ENCODE measurements around the gene AKAP17A. TPM values are rescaled to one million over a fixed set of nuclear protein-coding genes. Genes with fewer than 3 reads are reported as not detected.

The AKAP17A gene
- total RNA-seq, 4 donors from 2014 or later: 53.7 to 134 (median 97.7) TPM

DNA sequence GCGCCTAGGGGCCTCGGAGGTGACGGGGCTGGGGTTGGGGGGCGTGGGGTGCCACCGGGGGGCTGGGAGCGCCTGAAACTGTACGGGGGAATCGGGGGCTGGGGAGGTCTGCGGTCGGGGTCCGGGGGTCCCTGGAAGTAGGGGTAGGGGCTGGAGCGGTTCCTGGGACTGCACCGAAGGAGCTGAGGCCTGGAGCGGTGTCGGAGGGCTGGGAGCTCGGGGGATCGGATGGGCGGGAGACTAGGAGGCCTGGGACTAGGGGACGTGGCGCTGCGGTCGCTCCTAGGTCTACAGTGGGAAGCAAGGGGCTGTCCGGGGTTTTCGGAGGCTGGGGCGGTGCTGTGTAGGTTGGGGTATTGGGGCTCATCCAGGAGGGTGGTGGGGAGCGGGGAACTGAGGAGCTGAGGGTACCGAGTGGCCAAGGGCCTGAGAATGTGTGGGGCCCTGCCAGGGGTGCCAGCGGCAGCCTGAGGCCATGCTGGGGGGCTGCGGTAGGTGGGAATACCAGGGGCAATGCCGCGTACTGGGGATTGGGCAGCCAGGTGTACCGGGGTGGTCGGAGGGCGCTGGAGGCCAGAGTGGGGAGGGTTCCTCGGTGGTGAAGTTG is 562 bp downstream of the AKAP17A start:
- peak overlapping the region; percentile 86 to 96 (median 94) for H3K27ac ChIP-seq
- H3K4me3 ChIP-seq: peak overlapping the region; percentile 89 to 99 (median 96)
- H3K9me3 ChIP-seq: no peaks in the 10 kb centered on the region
- no peak for DNase-seq
- H3K4me1 ChIP-seq: peaks cover 4 to 22% (median 14%) of the 10 kb centered on the region in 4 donors
- in situ Hi-C loops (cut with MboI; ENCODE audit: low pct_ligation_motif_present in 1 of 4, low pct_unique_long_range_greater_than_20kb in 1 of 4, low sequenced_read_pairs in 3 of 4) (loop anchor here in 2 of 4 donors (10.0 to 25.0 kb wide), 3 partner anchors 130 to 205 kb away; partner anchors contain the start of genes ASMTL (in 2 of the 2) and SLC25A6 (in 1 of the 2)), intact Hi-C loops (cut with DNase I; ENCODE audit: low total_unique reads) (loop anchor here (5.0 kb wide), 1 partner anchor 1205 kb away; the partner anchor contains the start of gene PPP2R3B)
- 1% methylated on average over 33 of the region's 35 CpGs; no CpG with 5 or more reads in 1 of the 2 donors for WGBS, 2 donors (ENCODE audit: low coverage in 1 of 2)
- no peak for TF ChIP-seq POLR2AphosphoS5 (IDR thresholded peaks at IDR 0.05)
- TF ChIP-seq, protein P1, sequence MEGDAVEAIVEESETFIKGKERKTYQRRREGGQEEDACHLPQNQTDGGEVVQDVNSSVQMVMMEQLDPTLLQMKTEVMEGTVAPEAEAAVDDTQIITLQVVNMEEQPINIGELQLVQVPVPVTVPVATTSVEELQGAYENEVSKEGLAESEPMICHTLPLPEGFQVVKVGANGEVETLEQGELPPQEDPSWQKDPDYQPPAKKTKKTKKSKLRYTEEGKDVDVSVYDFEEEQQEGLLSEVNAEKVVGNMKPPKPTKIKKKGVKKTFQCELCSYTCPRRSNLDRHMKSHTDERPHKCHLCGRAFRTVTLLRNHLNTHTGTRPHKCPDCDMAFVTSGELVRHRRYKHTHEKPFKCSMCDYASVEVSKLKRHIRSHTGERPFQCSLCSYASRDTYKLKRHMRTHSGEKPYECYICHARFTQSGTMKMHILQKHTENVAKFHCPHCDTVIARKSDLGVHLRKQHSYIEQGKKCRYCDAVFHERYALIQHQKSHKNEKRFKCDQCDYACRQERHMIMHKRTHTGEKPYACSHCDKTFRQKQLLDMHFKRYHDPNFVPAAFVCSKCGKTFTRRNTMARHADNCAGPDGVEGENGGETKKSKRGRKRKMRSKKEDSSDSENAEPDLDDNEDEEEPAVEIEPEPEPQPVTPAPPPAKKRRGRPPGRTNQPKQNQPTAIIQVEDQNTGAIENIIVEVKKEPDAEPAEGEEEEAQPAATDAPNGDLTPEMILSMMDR (IDR thresholded peaks at IDR 0.05): no peak
- no peak for TF ChIP-seq POLR2A (IDR thresholded peaks at IDR 0.05)
- TF ChIP-seq EP300 (IDR thresholded peaks at IDR 0.05; ENCODE audit: low read depth): no peak
- no peaks in the 10 kb centered on the region for H3K27me3 ChIP-seq
- peaks cover 0 to 21% (median 9%) of the 10 kb centered on the region in 4 donors for H3K36me3 ChIP-seq

DNA sequence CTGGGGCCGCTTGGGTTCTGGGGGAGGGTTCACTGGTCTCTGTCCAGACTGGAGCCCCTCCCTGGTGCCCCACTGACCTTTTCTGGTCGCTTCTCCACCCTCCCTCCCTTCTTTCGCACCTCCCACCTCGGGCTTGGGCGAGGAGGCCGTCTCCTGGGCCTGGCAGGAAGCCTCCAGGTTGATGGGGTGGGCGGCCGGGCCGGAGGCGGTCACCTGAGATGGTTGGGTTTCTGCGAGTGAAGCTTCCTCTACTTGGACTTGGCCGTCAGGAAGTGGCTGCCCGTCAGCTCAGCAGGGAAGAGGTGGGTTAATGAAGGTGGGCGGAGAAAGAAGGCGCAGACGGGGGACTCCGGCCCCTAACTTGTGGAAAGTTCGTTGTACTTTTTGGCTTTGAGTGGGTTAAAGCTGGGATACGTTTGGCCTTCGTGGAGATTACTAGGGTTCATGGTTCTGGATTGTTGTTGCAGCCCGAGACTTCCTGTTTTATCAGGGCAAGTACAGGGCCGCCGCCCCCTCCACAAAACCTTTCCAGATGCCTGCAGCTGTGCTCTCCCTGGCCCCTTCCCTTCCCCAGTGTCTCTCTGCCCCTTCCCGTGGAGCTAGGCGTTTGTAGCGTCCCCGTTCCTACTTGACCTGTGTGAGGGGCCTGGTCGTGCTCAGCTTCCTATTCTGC is 1.2 kb downstream of the AKAP17A start:
- no peaks in the 10 kb centered on the region for H3K9me3 ChIP-seq
- H3K4me1 ChIP-seq: peaks cover 4 to 22% (median 14%) of the 10 kb centered on the region in 4 donors
- peak overlapping the region; percentile 86 to 96 (median 94) for H3K27ac ChIP-seq
- TF ChIP-seq, protein P1 (IDR thresholded peaks at IDR 0.05): no peak
- TF ChIP-seq POLR2A (IDR thresholded peaks at IDR 0.05): no peak
- TF ChIP-seq POLR2AphosphoS5 (IDR thresholded peaks at IDR 0.05): no peak
- no peak for TF ChIP-seq EP300 (IDR thresholded peaks at IDR 0.05; ENCODE audit: low read depth)
- 2 to 3% methylated on average over 6 to 27 of the region's 28 CpGs for WGBS, 2 donors (ENCODE audit: low coverage in 1 of 2)
- H3K4me3 ChIP-seq: peak overlapping the region; percentile 89 to 99 (median 96)
- in situ Hi-C loops (cut with MboI; ENCODE audit: low pct_ligation_motif_present in 1 of 4, low pct_unique_long_range_greater_than_20kb in 1 of 4, low sequenced_read_pairs in 3 of 4) (loop anchor here in 2 of 4 donors (10.0 to 25.0 kb wide), 3 partner anchors 130 to 205 kb away; partner anchors contain the start of genes ASMTL (in 2 of the 2) and SLC25A6 (in 1 of the 2)), intact Hi-C loops (cut with DNase I; ENCODE audit: low total_unique reads) (loop anchor here (5.0 kb wide), 1 partner anchor 1205 kb away; the partner anchor contains the start of gene PPP2R3B)
- DNase-seq: peak; percentile 38
- H3K27me3 ChIP-seq: no peaks in the 10 kb centered on the region
- H3K36me3 ChIP-seq: peaks cover 0 to 27% (median 13%) of the 10 kb centered on the region in 4 donors

DNA sequence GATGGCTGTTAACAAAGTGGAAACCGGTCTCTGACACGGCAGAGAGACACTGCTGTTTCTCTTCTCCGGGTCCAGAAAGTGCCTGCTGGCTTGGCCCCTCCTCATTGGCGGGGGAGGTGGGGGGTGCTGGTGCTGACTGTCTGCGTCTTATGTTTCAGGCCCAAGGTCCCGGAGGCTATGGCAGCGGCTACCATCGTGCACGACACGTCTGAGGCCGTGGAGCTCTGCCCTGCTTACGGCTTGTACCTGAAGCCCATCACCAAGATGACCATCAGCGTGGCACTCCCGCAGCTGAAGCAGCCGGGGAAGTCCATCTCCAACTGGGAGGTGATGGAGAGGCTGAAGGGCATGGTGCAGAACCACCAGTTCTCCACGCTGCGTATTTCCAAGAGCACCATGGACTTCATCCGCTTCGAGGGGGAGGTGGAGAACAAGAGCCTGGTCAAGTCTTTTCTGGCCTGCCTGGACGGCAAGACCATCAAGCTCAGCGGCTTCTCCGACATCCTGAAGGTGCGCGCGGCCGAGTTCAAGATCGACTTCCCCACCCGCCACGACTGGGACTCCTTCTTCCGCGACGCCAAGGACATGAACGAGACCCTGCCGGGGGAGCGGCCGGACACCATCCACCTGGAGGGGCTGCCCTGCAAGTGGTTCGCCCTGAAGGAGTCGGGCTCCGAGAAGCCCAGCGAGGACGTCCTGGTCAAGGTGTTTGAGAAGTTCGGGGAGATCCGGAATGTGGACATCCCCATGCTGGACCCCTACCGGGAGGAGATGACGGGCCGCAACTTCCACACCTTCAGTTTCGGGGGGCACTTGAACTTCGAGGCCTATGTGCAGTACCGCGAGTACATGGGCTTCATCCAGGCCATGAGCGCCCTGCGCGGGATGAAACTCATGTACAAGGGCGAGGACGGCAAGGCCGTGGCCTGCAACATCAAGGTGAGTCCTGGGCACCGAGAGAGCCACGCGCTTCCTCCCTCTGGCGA is 2.2 kb downstream of the AKAP17A start:
- intact Hi-C loops (cut with DNase I; ENCODE audit: low total_unique reads): loop anchor here (5.0 kb wide), 1 partner anchor 1206 kb away; the partner anchor contains the start of gene PPP2R3B
- no peak for DNase-seq
- WGBS, 2 donors (ENCODE audit: low coverage in 1 of 2): 86% methylated on average over 55 of the region's 60 CpGs; no CpG with 5 or more reads in 1 of the 2 donors
- in situ Hi-C loops (cut with MboI; ENCODE audit: low pct_ligation_motif_present in 1 of 4, low pct_unique_long_range_greater_than_20kb in 1 of 4, low sequenced_read_pairs in 3 of 4): loop anchor here in 2 of 4 donors (10.0 to 25.0 kb wide), 3 partner anchors 131 to 206 kb away; partner anchors contain the start of genes ASMTL (in 2 of the 2) and SLC25A6 (in 1 of the 2)
- Histone ChIP-seq H3K36me3 (peaks cover 0 to 37% (median 16%) of the 10 kb centered on the region in 4 donors), H3K27me3 (no peaks in the 10 kb centered on the region), H3K4me3 (peak overlapping the region in 1 of 4 donors; percentile 96), H3K9me3 (no peaks in the 10 kb centered on the region), H3K4me1 (peaks cover 4 to 22% (median 14%) of the 10 kb centered on the region in 4 donors), H3K27ac (peak overlapping the region in 2 of 4 donors; percentile 96)
- TF ChIP-seq POLR2AphosphoS5 (IDR thresholded peaks at IDR 0.05) (no peak), EP300 (IDR thresholded peaks at IDR 0.05; ENCODE audit: low read depth) (no peak), POLR2A (IDR thresholded peaks at IDR 0.05) (no peak)
- TF ChIP-seq, protein P1 (IDR thresholded peaks at IDR 0.05): no peak

Data from transverse colon (tissue), 4 donors.